ENCODE data around the gene DYRK1A.
"Not testable (repeated sequence)": the region's sequence is repeated elsewhere in the genome, so short reads cannot be mapped to it uniquely, and the experiment has no call there.

The DYRK1A gene

DNA sequence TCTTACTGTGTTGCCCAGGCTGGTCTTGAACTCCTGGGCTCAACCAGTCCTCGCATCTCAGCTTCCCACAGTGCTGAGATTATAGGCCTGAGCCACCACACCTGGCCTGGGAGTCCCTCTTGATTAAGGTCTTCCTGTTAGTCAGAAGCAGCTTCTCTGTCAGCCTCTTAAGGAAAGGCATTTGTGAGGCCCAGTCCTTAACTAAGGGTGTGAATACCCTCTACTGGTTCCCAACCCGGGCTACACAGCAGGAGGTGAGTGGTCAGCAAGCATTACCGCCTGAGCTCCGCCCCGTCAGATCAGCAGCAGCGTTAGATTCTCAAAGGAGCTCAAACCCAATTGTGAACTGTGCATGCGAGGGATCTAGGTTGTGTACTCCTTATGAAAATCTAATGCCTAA is 117.2 kb downstream of the DYRK1A start:
- DNase-seq (ENCODE audit: low read depth in 3 of 3): no peak

DNA sequence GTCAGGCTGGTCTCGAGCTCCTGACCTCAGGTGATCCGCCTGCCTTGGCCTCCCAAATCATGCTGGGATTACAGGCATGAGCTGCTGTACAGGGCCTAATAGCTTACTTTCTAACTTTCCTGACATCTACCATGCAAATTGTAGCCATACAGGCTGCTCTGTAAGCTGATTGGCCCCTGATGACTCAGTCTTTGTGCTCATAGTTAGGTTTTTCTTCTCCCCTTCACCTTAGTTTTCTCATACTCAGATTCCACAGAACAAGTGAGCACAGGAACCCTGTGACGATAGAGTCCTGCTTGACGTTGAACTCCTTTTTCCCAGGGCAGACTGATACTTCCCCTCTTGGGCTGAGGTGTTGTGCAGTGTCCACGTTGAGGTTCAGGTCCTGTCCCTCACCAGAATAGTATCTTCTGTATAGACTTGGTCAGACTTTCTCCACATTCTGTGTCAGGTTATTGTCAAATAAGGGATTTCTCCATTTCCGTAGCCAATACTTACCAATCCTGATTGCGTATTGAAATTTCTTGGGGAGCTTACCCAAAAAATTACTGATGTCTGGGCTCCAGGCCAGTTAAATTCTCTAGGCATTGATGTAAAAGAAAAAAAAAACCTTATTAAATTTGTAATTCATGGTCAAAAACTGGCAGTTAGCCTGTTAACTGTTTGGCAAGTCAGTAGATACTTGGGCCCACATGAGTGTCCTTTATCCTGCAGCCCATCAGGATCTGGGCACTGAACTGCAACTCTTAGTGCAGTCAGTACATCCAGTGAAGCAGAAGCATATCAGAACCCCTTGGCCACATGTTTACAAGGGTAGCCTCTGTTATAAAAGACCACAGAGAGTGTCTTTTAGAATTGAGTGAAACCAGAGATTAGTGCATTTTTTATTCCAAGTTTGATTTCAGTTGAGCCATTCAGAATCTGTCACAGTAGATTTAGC is 118.2 kb downstream of the DYRK1A start:
- DNase-seq (ENCODE audit: low read depth in 3 of 3): no peak

DNA sequence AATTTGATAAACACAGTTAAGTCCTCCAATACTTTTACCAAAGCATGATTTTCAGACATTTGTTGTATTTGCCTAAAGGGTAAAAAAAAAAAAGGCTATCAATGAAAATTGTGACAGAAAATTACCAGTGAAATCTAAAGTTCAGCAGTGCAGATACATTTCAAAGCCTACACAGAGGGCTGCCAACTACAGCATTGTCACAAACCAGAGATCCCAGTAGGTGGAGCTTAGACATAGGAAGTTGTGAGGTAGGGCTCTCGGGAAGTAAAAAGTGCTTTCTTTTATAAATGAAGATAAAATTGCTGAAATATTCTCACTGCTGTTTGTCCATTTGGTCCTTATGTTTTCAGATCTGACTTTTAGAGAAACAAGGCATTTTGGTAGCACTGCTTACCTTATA is 123.0 kb downstream of the DYRK1A start:
- DNase-seq (ENCODE audit: low read depth in 3 of 3): no peak

DNA sequence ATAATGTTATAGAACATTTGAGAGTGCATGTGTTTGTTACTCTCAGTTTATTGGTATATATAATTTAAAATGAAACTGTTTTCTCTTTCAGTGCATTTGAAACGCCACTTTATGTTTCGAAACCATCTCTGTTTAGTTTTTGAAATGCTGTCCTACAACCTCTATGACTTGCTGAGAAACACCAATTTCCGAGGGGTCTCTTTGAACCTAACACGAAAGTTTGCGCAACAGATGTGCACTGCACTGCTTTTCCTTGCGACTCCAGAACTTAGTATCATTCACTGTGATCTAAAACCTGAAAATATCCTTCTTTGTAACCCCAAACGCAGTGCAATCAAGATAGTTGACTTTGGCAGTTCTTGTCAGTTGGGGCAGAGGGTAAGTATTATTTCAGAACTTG is 123.5 kb downstream of the DYRK1A start:
- DNase-seq (ENCODE audit: low read depth in 3 of 3): no peak

DNA sequence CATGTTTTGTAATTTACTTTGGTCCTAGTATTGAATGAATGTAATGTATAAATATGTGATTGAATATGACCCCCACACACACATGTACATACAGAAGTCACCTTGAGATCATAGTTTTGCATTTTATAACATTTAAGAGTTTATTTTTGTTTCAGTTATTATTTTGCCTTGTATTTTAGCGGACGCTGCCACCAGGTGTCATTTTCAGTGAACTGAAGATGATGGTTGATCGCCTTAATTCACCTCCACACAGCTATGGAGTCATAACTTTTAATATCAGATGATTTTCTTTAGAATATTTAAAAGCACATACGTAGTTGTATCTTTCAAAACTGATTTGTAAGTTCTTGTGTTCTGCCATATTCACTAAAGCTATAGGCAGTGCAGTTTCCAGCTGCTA is 130.4 kb downstream of the DYRK1A start:
- DNase-seq (ENCODE audit: low read depth in 3 of 3): no peak

DNA sequence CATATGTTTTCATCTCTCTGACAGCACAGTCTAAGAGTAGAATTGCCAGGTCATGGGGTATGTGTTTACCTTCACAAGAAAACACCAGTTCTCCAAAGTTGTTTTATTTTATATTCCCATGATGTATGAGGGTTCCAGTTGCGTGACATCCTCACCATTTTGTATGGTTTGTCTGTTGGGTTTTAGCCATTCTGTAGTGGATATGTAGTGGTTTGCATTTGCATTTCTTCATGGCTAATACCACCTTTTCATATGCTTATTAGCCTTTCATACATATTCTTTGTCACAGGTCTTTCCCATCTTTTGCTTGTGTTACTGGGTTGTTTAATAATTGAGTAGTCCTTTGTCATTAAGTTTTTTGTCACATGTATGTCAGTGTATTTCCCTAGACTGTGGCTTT is 132.1 kb downstream of the DYRK1A start:
- DNase-seq (ENCODE audit: low read depth in 3 of 3): no peak

DNA sequence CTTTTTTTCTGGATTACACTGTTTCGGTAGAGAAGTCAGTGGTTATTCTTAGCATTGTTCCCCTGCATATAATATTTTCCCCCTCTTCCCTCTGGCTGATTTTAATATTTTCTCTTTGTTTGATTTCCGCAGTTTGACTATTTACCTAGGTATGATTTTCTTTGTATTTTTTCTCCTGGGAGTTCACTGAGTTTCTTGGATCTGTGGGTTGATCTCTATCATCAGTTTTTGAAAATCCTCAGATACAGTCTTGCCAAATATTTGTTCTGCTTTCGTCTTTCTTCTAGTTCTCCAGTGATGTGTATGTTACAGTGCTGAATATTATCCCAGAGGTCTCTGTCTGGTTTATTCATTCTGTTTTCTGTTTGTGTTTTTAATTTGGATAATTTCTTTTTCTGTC is 136.4 kb downstream of the DYRK1A start:
- DNase-seq (ENCODE audit: low read depth in 3 of 3): no peak

DNA sequence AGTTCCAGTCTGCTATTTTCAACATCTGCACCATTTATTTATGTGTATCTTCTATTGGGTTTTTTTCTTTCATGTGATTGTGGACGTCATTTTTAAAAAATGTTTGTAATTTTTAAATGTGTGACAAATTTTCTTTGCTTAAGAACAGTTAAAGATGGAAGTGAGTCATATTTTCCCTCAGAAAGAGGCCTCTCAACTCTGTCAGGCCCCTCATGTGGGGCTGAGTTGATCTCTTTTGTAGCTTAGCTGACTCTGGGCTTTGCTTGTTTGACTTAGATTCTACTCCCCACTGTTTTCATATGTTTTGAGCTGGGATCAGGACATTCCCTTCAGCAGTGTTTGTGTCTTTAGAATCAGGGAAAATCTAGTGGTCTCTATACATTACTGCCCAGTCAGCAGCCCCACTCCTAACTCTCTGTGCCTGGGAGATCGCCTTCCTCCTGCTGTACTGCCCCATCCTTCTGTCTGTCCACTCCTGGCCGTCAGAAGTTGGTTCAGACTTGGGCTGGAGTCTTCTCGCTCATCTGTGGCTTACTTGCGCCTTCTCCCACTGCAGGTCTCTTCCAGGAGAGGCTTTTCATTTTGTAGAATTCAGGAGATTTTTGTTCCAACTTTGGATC is 137.4 kb downstream of the DYRK1A start:
- DNase-seq (ENCODE audit: low read depth in 3 of 3): no peak

DNA sequence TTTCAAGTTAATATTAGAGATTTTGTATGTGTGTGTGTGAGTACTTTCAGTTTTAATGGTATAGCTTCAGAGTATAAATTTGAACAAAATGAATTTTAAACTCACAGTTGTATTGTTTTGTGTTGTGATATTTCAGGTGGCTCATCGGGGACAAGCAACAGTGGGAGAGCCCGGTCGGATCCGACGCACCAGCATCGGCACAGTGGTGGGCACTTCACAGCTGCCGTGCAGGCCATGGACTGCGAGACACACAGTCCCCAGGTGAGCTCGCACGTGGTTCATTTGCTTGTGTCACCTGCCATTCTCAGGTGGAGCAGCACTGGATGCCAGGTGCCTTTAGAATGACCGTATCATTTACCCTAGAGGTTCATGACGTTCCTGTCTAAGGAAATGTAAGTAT is 139.4 kb downstream of the DYRK1A start:
- DNase-seq (ENCODE audit: low read depth in 3 of 3): no peak

DNA sequence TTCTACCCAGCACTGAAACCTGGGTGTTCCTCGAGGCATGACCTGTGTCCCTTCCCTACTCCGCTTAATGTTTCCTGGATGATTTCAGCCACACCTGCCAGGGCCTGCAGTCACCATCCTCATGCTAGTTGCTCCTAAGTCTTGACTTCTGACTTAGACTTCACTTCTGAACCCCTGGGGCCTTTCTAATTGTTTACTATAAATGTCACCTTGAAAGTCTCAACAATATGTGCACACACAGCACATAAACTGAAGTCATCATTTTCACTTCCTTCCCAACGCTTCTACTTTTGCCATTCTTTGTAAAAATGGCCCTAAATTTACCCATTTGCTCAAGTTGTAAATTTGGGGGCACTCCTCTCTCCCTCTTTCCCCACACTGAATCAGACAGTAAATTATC is 141.1 kb downstream of the DYRK1A start:
- DNase-seq (ENCODE audit: low read depth in 3 of 3): no peak

DNA sequence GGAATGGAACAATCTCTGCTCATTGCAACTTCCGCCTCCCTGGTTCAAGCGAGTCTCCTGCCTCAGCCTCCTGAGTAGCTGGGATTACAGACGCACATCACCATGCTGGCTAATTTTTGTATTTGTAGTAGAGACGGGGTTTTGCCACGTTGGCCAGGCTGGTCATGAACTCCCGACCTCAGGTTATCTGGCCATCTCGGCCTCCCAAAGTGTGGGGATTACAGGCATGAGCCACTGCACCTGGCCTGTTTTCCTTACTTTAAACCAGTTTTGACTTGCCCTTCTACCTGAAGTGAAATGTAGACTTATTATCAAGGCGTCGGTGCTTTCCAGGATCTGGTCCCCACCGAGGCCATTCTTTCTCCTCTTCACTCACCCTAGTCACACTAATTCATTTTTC is 141.8 kb downstream of the DYRK1A start:
- no peak for DNase-seq (ENCODE audit: low read depth in 3 of 3)

DNA sequence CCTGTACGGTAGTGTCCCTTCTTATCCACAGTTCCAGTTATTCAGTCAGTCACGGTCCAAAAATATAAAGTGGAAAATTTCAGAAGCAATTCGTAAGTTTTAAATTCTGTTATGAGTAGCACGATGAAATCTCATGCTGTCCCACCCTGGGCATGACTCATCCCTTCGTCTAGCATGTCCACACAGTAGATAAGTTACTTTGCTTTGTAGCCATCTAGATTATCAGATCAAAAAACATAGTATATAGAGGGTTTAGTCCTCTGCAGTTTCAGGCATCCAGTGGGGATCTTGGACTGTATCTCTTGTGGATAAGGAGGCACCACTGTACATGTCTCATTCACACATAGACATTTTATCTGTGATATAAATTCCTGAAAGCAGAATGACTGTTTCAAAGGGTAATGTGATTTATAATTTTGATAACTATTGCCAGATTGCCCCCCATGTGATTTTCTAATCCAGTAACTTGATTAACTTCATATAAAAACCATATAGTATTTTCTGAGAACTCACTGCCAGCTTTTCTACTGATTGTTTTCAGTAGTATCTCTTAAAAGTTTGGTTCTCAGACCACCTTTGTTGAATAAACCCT is 143.3 kb downstream of the DYRK1A start:
- no peak for DNase-seq (ENCODE audit: low read depth in 3 of 3)

DNA sequence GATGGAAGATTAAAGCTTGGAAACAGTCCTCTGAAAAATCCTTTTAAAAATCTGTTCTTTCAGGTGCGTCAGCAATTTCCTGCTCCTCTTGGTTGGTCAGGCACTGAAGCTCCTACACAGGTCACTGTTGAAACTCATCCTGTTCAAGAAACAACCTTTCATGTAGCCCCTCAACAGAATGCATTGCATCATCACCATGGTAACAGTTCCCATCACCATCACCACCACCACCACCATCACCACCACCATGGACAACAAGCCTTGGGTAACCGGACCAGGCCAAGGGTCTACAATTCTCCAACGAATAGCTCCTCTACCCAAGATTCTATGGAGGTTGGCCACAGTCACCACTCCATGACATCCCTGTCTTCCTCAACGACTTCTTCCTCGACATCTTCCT is 145.3 kb downstream of the DYRK1A start:
- no peak for DNase-seq (ENCODE audit: low read depth in 3 of 3)

DNA sequence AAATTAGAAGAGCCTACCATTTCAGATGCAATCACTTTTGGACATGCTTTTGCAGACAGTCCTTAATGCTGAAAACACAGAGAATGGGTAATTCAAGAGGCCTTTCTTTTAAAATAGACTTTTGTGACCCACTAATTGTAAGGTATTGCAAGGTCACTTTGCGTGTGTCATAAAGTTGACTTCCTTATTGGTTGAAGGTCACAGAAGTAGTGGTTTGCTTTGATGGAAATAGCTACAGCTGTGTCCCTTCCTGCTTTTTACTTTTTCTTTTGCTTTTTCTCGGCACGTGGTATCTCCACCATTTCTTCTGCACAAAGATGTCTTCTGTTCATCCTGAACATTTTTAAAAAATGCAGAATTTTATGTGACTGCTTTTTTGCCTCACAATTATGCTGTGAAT is 146.8 kb downstream of the DYRK1A start:
- DNase-seq (ENCODE audit: low read depth in 3 of 3): no peak

DNA sequence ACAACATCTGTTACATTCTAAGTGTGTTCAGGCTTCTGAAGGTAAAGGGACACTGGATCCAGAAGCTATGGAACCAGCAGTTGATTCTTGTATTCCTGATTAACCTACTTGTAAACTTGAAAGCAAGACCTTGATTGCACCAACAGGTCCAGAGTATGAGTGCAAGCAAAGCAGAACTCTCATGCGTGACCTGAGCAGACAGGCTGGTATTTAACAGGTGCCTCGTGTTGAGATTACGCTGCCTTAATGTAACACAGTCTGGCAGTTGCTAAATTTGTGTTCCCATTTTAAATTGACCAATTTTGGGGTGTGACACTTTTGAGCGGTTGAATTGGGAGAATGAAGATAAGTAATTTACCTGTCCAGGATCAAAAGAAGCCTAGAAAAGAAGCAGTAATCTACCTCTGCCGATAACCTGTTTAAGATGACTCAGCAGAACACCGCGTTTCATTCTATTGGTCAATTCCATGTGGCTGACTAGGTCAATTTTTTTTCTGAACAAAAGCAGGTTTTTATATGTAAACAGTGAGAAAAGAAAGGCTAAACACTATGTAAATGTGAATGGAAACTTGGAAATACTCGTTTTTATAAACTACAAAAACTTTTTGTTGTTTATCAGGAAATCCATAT is 147.6 kb downstream of the DYRK1A start:
- DNase-seq (ENCODE audit: low read depth in 3 of 3): no peak

DNA sequence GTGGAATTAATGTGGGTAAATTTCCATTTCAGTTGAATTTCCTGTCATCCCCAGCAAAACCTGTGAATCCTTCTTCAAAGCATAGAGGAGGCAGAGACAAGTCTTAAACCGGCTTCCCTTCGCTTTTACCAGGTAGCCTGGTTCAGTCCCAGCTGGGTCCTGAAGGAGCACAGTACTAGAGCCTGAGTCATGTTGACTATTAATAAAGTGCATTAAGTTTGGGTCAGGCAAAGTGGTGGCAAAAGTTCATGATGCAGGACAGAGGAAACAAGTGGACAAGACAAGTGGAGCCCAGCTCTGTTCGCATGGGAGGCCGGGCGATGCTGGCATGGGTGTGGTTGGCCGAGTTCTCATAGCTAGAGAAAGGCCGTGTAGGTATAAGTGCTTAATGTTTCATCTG is 150.4 kb downstream of the DYRK1A start:
- no peak for DNase-seq (ENCODE audit: low read depth in 3 of 3)

DNA sequence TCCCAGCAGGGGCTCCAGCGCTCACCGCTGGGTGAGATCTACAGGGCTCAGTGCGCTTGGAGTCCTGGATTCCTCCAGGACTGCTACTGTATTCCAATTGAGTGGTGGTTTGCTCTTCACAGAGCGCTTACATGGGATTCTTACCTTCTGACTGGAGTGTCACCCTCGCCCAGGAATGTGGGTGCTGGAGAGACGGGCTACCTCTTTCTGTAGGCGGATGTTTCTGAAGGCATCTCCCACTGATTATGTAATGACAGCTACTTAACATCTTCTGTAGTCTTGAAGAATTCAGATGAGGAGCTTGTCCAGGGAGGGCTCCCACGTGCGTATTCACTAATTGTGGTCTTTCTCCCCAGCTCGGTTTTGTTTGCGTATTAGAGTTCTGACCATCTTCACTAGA is 154.2 kb downstream of the DYRK1A start:
- DNase-seq (ENCODE audit: low read depth in 3 of 3): no peak

DNA sequence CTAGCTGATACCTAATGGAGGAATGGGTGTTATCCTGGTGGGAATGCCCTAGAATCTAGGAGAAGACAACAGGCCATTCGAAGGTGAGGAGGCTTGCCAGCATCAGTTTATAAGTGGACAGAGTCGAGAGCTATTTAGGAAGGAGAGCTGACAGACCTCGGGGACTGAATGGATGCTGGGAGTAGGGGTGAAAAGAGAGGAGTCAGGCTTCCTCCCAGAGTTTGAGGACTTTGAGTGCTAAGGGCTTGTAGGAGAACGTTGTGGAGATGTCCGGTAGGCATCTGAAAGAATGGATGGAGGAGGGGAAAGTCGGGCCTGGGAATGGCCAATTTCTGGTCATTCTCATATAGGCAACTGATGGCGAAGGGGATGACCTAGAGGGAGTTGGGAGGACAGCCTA is 155.1 kb downstream of the DYRK1A start:
- no peak for DNase-seq (ENCODE audit: low read depth in 3 of 3)

DNA sequence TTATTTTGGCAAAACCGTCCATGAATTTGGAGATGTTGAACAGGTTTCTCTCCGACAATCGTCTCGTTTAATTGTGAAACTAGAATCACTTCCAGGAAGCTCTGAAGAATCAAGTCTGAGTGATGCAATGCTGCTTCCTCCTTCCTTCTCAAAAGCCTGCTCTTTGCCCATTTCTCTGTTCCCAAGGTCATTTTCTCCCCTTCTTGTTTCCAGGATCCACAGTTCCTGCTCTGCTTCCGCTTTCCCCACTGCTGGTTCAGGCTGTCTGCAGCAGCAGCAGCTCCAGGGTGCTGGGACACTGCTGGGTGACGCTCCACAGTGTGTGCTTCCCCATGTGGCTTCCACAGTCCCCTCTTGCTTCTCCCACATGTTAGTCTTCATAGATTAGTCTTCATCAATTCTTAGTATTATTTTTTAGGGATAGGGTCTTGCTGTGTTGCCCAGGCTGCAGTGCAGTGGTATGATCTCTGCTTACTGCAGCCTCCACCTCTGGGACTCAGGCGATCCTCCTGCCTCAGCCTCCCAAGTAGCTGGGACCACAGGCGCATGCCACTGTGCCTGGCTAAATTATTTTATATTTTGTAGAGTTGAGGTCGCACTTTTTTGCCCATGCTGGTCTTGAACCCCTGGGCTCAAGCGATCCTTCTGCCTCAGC is 156.2 kb downstream of the DYRK1A start:
- no peak for DNase-seq (ENCODE audit: low read depth in 3 of 3)

DNA sequence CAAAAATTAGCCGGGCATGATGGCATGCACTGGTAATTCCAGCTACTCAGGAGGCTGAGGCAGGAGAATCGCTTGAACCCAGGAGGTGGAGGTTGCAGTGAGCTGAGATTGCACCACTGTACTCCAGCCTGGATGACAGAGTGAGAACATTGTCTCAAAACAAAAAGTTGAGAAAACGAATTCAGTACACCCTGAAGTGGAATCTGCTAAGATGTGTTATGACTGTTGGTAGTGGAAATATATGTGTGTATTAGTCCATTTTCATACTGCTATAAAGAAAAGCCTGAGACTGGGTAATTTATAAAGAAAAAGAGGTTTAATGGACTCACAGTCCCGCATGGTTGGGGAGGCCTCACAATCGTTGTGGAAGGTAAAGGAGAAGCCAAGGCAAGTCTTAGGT is 158.4 kb downstream of the DYRK1A start:
- not testable (repeated sequence) for DNase-seq (ENCODE audit: low read depth in 3 of 3)

DNA sequence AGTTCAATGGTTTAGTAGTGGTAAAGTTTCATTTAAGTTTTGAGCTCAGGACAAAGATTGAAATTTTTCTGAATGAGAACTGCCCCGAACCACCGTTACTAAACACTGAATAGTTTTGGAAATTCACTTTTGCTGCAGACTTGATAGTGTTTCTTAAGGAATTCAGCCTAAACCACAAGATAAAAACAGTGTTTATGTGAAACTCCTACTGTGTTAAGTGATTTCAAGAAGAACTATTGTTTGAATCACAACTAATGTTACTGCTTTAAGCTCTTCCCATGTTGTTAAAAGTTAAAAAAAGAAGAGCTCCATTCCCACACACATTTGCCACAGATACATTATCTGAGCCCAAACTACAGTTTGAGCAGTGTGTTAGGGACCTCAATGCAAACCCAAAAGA is 159.2 kb downstream of the DYRK1A start:
- DNase-seq (ENCODE audit: low read depth in 3 of 3): no peak

DNA sequence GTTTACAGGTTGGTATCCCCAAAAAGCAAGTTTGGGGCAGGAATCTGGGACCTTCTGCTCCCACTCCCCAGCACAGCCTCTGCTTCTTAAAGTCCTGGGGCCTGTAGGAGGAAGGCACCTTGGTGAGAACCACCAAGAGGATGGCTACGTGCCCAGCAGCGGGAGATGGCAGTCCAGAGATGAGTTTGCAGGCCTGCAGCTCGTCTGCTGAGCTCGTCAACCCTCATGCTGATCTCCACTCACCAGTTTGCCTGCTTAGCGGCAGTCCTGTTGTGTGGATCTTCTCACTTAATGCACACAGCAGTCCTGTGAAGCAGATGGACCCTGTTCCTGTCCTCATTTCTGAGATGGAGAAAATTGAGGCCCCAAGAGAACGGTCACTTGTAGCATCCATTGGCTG is 160.5 kb downstream of the DYRK1A start:
- DNase-seq (ENCODE audit: low read depth in 3 of 3): no peak

All from stimulated activated CD4-positive, alpha-beta T cell treated with anti-CD3 and anti-CD28 coated beads, TNF-alpha, amount 100 ng/mL, for 48 hours (primary cell).